ENCODE measurements around the gene ZBTB44. TPM values are rescaled to one million over a fixed set of nuclear protein-coding genes. Genes with fewer than 3 reads are reported as not detected.
"Not testable (repeated sequence)": the region's sequence is repeated elsewhere in the genome, so short reads cannot be mapped to it uniquely, and the experiment has no call there.

ZBTB44 gene
- total and polyA plus RNA-seq, 4 donors = 4.7 to 33.9 (median 17.0) TPM

DNA sequence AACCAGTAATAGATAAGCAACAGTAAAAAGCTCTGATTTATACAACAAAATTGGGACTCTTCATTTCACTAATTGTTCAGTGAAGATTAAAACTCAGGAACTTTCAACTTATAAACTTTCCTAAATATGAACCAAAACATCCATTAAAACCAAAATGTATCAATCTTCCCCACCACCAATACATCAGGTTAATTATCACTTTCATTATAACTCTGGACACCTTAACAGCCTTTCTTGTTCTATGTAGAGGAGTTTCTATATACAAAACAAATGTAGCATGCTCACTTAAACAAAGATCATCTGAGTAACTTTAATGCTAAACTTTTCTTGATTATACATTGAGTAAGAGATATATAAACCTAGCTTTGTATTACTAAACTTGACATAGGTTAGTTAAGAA is 80.4 kb downstream of the ZBTB44 start:
- no peaks in the 10 kb centered on the region for H3K27me3 ChIP-seq (ENCODE audit: control insufficient read depth in 4 of 4, insufficient read depth in 4 of 4, low read length in 3 of 4)
- TF ChIP-seq SP1 (IDR thresholded peaks at IDR 0.05) (no peak), REST (IDR thresholded peaks at IDR 0.05) (no peak), RAD21 (IDR thresholded peaks at IDR 0.05) (no peak), YY1 (IDR thresholded peaks at IDR 0.05) (no peak), FOXA1 (IDR thresholded peaks at IDR 0.05) (no peak), RXRA (IDR thresholded peaks at IDR 0.05) (no peak), FOXA2 (IDR thresholded peaks at IDR 0.05) (no peak), JUND (IDR thresholded peaks at IDR 0.05) (no peak), EGR1 (IDR thresholded peaks at IDR 0.05; ENCODE audit: low read depth in 2 of 2) (no peak), HNF4A (conservative IDR thresholded peaks at IDR 0.05) (no peak), TAF1 (conservative IDR thresholded peaks at IDR 0.05) (no peak), MAX (IDR thresholded peaks at IDR 0.05) (no peak), GABPA (IDR thresholded peaks at IDR 0.05 in 1 of 2, conservative IDR thresholded peaks at IDR 0.05 in 1 of 2) (no peak), HNF4G (IDR thresholded peaks at IDR 0.05) (no peak), ATF3 (IDR thresholded peaks at IDR 0.05) (no peak), NR2F2 (IDR thresholded peaks at IDR 0.05) (no peak)
- TF ChIP-seq, protein P1, sequence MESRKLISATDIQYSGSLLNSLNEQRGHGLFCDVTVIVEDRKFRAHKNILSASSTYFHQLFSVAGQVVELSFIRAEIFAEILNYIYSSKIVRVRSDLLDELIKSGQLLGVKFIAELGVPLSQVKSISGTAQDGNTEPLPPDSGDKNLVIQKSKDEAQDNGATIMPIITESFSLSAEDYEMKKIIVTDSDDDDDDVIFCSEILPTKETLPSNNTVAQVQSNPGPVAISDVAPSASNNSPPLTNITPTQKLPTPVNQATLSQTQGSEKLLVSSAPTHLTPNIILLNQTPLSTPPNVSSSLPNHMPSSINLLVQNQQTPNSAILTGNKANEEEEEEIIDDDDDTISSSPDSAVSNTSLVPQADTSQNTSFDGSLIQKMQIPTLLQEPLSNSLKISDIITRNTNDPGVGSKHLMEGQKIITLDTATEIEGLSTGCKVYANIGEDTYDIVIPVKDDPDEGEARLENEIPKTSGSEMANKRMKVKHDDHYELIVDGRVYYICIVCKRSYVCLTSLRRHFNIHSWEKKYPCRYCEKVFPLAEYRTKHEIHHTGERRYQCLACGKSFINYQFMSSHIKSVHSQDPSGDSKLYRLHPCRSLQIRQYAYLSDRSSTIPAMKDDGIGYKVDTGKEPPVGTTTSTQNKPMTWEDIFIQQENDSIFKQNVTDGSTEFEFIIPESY (IDR thresholded peaks at IDR 0.05) = no peak
- TF ChIP-seq, protein P2, sequence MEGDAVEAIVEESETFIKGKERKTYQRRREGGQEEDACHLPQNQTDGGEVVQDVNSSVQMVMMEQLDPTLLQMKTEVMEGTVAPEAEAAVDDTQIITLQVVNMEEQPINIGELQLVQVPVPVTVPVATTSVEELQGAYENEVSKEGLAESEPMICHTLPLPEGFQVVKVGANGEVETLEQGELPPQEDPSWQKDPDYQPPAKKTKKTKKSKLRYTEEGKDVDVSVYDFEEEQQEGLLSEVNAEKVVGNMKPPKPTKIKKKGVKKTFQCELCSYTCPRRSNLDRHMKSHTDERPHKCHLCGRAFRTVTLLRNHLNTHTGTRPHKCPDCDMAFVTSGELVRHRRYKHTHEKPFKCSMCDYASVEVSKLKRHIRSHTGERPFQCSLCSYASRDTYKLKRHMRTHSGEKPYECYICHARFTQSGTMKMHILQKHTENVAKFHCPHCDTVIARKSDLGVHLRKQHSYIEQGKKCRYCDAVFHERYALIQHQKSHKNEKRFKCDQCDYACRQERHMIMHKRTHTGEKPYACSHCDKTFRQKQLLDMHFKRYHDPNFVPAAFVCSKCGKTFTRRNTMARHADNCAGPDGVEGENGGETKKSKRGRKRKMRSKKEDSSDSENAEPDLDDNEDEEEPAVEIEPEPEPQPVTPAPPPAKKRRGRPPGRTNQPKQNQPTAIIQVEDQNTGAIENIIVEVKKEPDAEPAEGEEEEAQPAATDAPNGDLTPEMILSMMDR (IDR thresholded peaks at IDR 0.05; ENCODE audit: low read depth, low read length, missing input control) = no peak
- H3K9ac ChIP-seq (ENCODE audit: low read depth in 1 of 2, low read length in 2 of 2) = no peak overlapping the region
- H3K4me3 ChIP-seq (ENCODE audit: low read depth in 1 of 3, low read length in 3 of 3) = no peak overlapping the region
- H3K4me1 ChIP-seq (ENCODE audit: control insufficient read depth in 4 of 4, insufficient read depth in 4 of 4, low read length in 3 of 4) = peaks cover 0 to 13% (median 6%) of the 10 kb centered on the region in 4 donors
- H3K9me3 ChIP-seq (ENCODE audit: control insufficient read depth in 4 of 4, low read length in 3 of 4) = no peaks in the 10 kb centered on the region
- DNase-seq (ENCODE audit: low spot score) = no peak
- peaks cover 2 to 27% (median 9%) of the 10 kb centered on the region in 4 donors for H3K36me3 ChIP-seq (ENCODE audit: control insufficient read depth in 4 of 4, insufficient read depth in 3 of 4, low read depth in 1 of 4, low read length in 3 of 4)
- H3K27ac ChIP-seq (ENCODE audit: low read depth in 1 of 2, low read length in 2 of 2) = no peak overlapping the region

DNA sequence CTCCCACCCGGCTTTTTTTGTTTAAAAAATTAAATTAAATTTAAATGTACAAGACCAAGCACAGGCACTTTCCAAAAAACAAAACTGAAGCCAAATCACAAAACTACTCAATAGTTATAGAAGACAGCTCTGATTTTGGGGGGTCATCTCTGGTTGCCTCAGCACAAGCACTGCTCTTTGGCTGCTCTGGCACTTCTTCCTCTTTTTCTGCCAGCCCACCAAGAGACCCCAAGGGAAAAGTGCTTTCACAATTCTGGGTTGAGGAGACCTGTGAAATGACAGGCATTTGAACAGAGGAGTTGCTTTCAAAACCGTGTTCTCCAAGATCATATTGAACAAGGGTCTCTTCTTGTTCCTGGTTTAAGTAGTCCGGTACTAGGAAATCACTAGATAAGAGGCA is 80.8 kb downstream of the ZBTB44 start:
- H3K27ac ChIP-seq (ENCODE audit: low read depth in 1 of 2, low read length in 2 of 2); H3K9me3 ChIP-seq (ENCODE audit: control insufficient read depth in 4 of 4, low read length in 3 of 4); H3K9ac ChIP-seq (ENCODE audit: low read depth in 1 of 2, low read length in 2 of 2); H3K4me3 ChIP-seq (ENCODE audit: low read depth in 1 of 3, low read length in 3 of 3); DNase-seq (ENCODE audit: low spot score); H3K27me3 ChIP-seq (ENCODE audit: control insufficient read depth in 4 of 4, insufficient read depth in 4 of 4, low read length in 3 of 4): not testable (repeated sequence)
- peaks cover 0 to 13% (median 6%) of the 10 kb centered on the region in 4 donors for H3K4me1 ChIP-seq (ENCODE audit: control insufficient read depth in 4 of 4, insufficient read depth in 4 of 4, low read length in 3 of 4)
- WGBS = 95% methylated on average over 3 of the region's 3 CpGs
- peaks cover 2 to 24% (median 9%) of the 10 kb centered on the region in 4 donors for H3K36me3 ChIP-seq (ENCODE audit: control insufficient read depth in 4 of 4, insufficient read depth in 3 of 4, low read depth in 1 of 4, low read length in 3 of 4)

GRCh38 chr11:130233486-130233885 is 81.2 kb downstream of the ZBTB44 start:
- peaks cover 2 to 24% (median 9%) of the 10 kb centered on the region in 4 donors for H3K36me3 ChIP-seq (ENCODE audit: control insufficient read depth in 4 of 4, insufficient read depth in 3 of 4, low read depth in 1 of 4, low read length in 3 of 4)

More at GRCh38 chr11:130233486-130233885, 81.2 kb downstream of the ZBTB44 start:
- H3K9me3 ChIP-seq (ENCODE audit: control insufficient read depth in 4 of 4, low read length in 3 of 4); DNase-seq (ENCODE audit: low spot score); H3K4me3 ChIP-seq (ENCODE audit: low read depth in 1 of 3, low read length in 3 of 3); H3K9ac ChIP-seq (ENCODE audit: low read depth in 1 of 2, low read length in 2 of 2); H3K27me3 ChIP-seq (ENCODE audit: control insufficient read depth in 4 of 4, insufficient read depth in 4 of 4, low read length in 3 of 4); H3K27ac ChIP-seq (ENCODE audit: low read depth in 1 of 2, low read length in 2 of 2): not testable (repeated sequence)
- peaks cover 0 to 13% (median 6%) of the 10 kb centered on the region in 4 donors for H3K4me1 ChIP-seq (ENCODE audit: control insufficient read depth in 4 of 4, insufficient read depth in 4 of 4, low read length in 3 of 4)
